ENCODE results near the gene SLC30A5. TPM values are rescaled to one million over a fixed set of nuclear protein-coding genes. Genes with fewer than 3 reads are reported as not detected.
"Not testable (repeated sequence)": the region's sequence is repeated elsewhere in the genome, so short reads cannot be mapped to it uniquely, and the experiment has no call there.

Gene SLC30A5
- 100 to 1,000 TPM in 1 of 4 donors, 10 to 100 TPM in 3; 58.2 to 109 (median 89.3) TPM for total RNA-seq

DNA sequence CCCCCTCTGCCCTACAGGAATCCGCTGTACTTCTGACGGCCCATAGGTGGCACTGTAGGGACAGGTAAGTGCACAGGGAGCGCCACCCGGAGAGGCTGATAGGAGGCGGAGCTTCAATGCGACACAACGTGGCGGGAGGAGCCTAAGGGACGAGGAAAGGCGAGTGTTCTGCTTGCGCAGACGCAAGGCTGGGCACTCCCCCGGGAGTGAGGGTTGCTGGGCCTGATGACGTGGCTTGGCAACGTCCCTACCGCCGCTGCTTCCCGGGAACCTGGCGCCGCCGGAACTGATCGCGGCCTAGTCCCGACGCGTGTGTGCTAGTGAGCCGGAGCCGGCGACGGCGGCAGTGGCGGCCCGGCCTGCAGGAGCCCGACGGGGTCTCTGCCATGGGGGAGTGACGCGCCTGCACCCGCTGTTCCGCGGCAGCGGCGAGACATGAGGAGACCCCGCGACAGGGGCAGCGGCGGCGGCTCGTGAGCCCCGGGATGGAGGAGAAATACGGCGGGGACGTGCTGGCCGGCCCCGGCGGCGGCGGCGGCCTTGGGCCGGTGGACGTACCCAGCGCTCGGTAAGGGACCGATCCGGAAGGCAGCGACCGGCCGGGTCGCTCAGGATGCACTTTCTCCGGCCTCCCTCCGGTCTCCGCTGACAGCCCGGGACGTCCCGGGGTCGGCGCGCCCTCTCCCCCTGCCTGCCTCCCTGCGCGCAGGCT lies at the start of gene SLC30A5:
SLC30A5 (plus strand) TSS at position 244 of the 712 bp plus-strand sequence; CDS start at position 486, 242 bp downstream.
- Histone ChIP-seq H3K4me1 (no peaks in the 10 kb centered on the region), H3K36me3 (no peaks in the 10 kb centered on the region), H3K9me3 (no peaks in the 10 kb centered on the region), H3K27ac (peak within 1 kb of the TSS; percentile 85 to 94), H3K4me3 (peak within 1 kb of the TSS; percentile 52 to 73), H3K27me3 (no peaks in the 10 kb centered on the region)
- peak; percentile 85 to 89 for TF ChIP-seq POLR2A (IDR thresholded peaks at IDR 0.05)
- TF ChIP-seq CTCF (IDR thresholded peaks at IDR 0.05): peak; percentile 90 to 97 (median 92)
- intact Hi-C loops (cut with DNase I; ENCODE audit: low total_unique reads): no loop called here
- peak; percentile 99 to 100 for DNase-seq

- H3K4me1 ChIP-seq; intact Hi-C loops (cut with DNase I; ENCODE audit: low total_unique reads); H3K36me3 ChIP-seq; H3K27ac ChIP-seq; H3K4me3 ChIP-seq; DNase-seq; H3K27me3 ChIP-seq; H3K9me3 ChIP-seq: not testable (repeated sequence)
Measured at GRCh38 chr5:69045213-69045612, 48.6 kb upstream of the SLC30A5 start.

DNA sequence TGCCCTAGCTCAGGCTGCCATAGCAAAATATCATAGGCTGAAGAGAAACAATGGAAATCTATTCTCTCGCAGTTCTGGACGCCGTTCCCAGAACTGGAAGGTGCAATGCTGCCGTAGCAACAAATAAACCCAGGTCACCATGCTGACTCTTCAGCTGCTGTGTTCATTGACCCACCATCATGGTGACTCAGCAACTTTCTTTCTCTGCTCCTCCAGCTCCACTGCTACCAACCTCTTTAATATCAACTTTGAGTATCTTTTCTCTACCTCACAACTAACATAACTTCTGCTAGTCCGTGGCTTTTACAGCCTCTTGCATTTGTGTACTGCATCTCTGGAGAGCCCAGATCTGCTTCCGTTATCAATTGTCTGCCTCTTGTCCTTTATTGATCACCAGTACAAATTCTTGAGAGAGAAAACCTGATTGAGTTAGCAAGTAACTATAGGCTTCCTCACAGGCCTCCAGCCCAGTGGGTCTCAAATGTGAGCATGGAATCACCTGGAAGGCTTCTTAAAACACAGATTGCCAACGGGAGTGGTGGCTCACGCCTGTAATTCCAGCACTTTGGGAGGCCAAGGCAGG lies 47.3 kb upstream of the SLC30A5 start:
- H3K4me1 ChIP-seq: no peaks in the 10 kb centered on the region

DNA sequence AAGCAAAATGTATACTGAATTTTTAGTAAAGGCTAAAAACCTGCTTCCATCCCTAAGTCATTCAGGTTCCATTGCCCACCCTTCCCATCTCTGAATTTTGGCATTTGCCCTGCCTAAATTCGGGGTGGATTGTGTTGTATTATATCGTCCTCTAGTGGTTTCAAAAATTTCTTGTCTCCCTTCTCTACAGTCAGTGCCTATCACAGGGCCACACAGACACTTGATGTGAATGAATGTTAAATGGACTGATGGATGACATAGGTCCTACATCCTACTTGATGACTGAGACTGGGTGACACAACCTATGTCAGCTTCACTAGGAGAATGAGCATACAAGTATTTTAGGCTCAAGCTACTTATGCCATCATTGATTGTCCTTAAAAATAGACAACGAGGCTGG lies 45.6 kb upstream of the SLC30A5 start:
- H3K36me3 ChIP-seq: no peaks in the 10 kb centered on the region
- no peak overlapping the region for H3K4me3 ChIP-seq
- no peaks in the 10 kb centered on the region for H3K27me3 ChIP-seq
- no peaks in the 10 kb centered on the region for H3K4me1 ChIP-seq
- intact Hi-C loops (cut with DNase I; ENCODE audit: low total_unique reads): no loop called here
- TF ChIP-seq CTCF (IDR thresholded peaks at IDR 0.05) (peak; percentile 42 to 63 (median 52)), POLR2A (IDR thresholded peaks at IDR 0.05) (no peak)
- DNase-seq: no peak
- H3K9me3 ChIP-seq: no peaks in the 10 kb centered on the region
- H3K27ac ChIP-seq: no peak overlapping the region

More for the DNA sequence above, 47.3 kb upstream of the SLC30A5 start:
- Histone ChIP-seq H3K27me3 (no peaks in the 10 kb centered on the region), H3K9me3 (no peaks in the 10 kb centered on the region), H3K36me3 (no peaks in the 10 kb centered on the region), H3K27ac (no peak overlapping the region), H3K4me3 (no peak overlapping the region)
- intact Hi-C loops (cut with DNase I; ENCODE audit: low total_unique reads): no loop called here
- DNase-seq: no peak
- TF ChIP-seq CTCF (IDR thresholded peaks at IDR 0.05) (no peak), POLR2A (IDR thresholded peaks at IDR 0.05) (no peak)

- no peak for TF ChIP-seq CTCF (IDR thresholded peaks at IDR 0.05)
- TF ChIP-seq POLR2A (IDR thresholded peaks at IDR 0.05): no peak
- no peaks in the 10 kb centered on the region for H3K4me1 ChIP-seq
- intact Hi-C loops (cut with DNase I; ENCODE audit: low total_unique reads): no loop called here
- no peak overlapping the region for H3K4me3 ChIP-seq
- H3K27ac ChIP-seq: no peak overlapping the region
- no peaks in the 10 kb centered on the region for H3K36me3 ChIP-seq
- no peaks in the 10 kb centered on the region for H3K9me3 ChIP-seq
- DNase-seq: no peak
- H3K27me3 ChIP-seq: no peaks in the 10 kb centered on the region
Measured at GRCh38 chr5:69049151-69049550, 44.7 kb upstream of the SLC30A5 start.
